H9 (cell line): ENCODE measurements around the gene ZBTB25. TPM values are rescaled to one million over a fixed set of nuclear protein-coding genes. Genes with fewer than 3 reads are reported as not detected.

Experiments
- DNase-seq: peaks from one replicate; pipeline ENCODE4 v3.0.0-alpha.2; 2017
- H2AFZ ChIP-seq: one replicate; pipeline ENCODE4 v1.6.1; 2013; ENCODE audit warnings: mild to moderate bottlenecking, low read length, control low read depth, moderate library complexity
- H2AK5ac ChIP-seq: 2 replicates; pipeline ENCODE4 v1.6.1; 2013; ENCODE audit warnings: low read length, control low read depth, mixed read lengths; ENCODE audit not compliant: insufficient read length
- H2BK120ac ChIP-seq: one replicate; pipeline ENCODE4 v1.6.1; 2013; ENCODE audit warnings: low read depth, mild to moderate bottlenecking, low read length, control low read depth, inconsistent platforms; ENCODE audit not compliant: poor library complexity, severe bottlenecking
- H2BK12ac ChIP-seq: 2 replicates; pipeline ENCODE4 v1.6.1; 2013; ENCODE audit warnings: low read length, control low read depth, mixed read lengths, low read depth; ENCODE audit not compliant: insufficient read length
- H2BK15ac ChIP-seq: 2 replicates; pipeline ENCODE4 v1.6.1; 2013; ENCODE audit warnings: low read depth, low read length, control low read depth
- H2BK20ac ChIP-seq: one replicate; pipeline ENCODE4 v1.6.1; 2013; ENCODE audit warnings: low read depth, mild to moderate bottlenecking, low read length, control low read depth, inconsistent platforms; ENCODE audit not compliant: poor library complexity, severe bottlenecking
- H2BK5ac ChIP-seq: 2 replicates; pipeline ENCODE4 v1.6.1; 2013; ENCODE audit warnings: low read length, control low read depth, mixed read lengths; ENCODE audit not compliant: insufficient read length
- H3K14ac ChIP-seq: 2 replicates; pipeline ENCODE4 v1.6.1; 2013; ENCODE audit warnings: low read length, control low read depth; ENCODE audit not compliant: insufficient read depth
- H3K18ac ChIP-seq: 2 replicates; pipeline ENCODE4 v1.6.1; 2013; ENCODE audit warnings: low read depth, mild to moderate bottlenecking, mixed read lengths, low read length, control low read depth; ENCODE audit not compliant: insufficient read length
- H3K23ac ChIP-seq: 2 replicates; pipeline ENCODE4 v1.6.1; 2013; ENCODE audit warnings: low read length, control low read depth, mixed read lengths, low read depth; ENCODE audit not compliant: insufficient read length
- H3K23me2 ChIP-seq: 2 replicates; pipeline ENCODE4 v1.6.1; 2013; ENCODE audit warnings: low read depth, mild to moderate bottlenecking, mixed read lengths, low read length, control low read depth; ENCODE audit not compliant: insufficient read length, poor library complexity, severe bottlenecking
- H3K27ac ChIP-seq: 2 replicates; pipeline ENCODE4 v1.5.1; 2013; ENCODE audit warnings: low read length, control low read depth, mixed read lengths, low read depth; ENCODE audit not compliant: insufficient read length
- H3K27me3 ChIP-seq: 2 replicates; pipeline ENCODE4 v1.6.1; 2013; ENCODE audit warnings: low read length, control low read depth, inconsistent platforms; ENCODE audit not compliant: insufficient read depth
- H3K4ac ChIP-seq: 2 replicates; pipeline ENCODE4 v1.6.1; 2013; ENCODE audit warnings: low read depth, mild to moderate bottlenecking, control low read depth, inconsistent platforms, low read length, moderate library complexity
- H3K4me1 ChIP-seq: 2 replicates; pipeline ENCODE4 v1.6.1; 2013; ENCODE audit warnings: low read length, control low read depth, inconsistent platforms; ENCODE audit not compliant: insufficient read depth
- H3K4me2 ChIP-seq: 2 replicates; pipeline ENCODE4 v1.6.1; 2013; ENCODE audit warnings: low read length, control low read depth, mixed read lengths; ENCODE audit not compliant: insufficient read length, insufficient read depth
- H3K56ac ChIP-seq: 2 replicates; pipeline ENCODE4 v1.6.1; 2013; ENCODE audit warnings: low read depth, mild to moderate bottlenecking, mixed read lengths, low read length, control low read depth; ENCODE audit not compliant: insufficient read length
- H3K79me1 ChIP-seq: 2 replicates; pipeline ENCODE4 v1.6.1; 2013; ENCODE audit warnings: low read depth, mild to moderate bottlenecking, moderate library complexity, low read length, control low read depth, inconsistent platforms; ENCODE audit not compliant: insufficient read depth, poor library complexity, severe bottlenecking
- H3K79me2 ChIP-seq: 2 replicates; pipeline ENCODE4 v1.6.1; 2013; ENCODE audit warnings: low read length, control low read depth, inconsistent platforms; ENCODE audit not compliant: insufficient read depth
- H3K9ac ChIP-seq: 2 replicates; pipeline ENCODE4 v1.6.1; 2013; ENCODE audit warnings: low read length, control low read depth, mixed read lengths; ENCODE audit not compliant: insufficient read length; ENCODE audit errors: extremely low read depth
- H3K9me3 ChIP-seq: one replicate; pipeline ENCODE4 v1.6.1; 2013; ENCODE audit warnings: low read depth, low read length, inconsistent platforms; ENCODE audit not compliant: control insufficient read depth
- H3T11ph ChIP-seq: one replicate; pipeline ENCODE4 v1.6.1; 2013; ENCODE audit warnings: mild to moderate bottlenecking, low read length, control low read depth, inconsistent platforms
- H4K20me1 ChIP-seq: one replicate; pipeline ENCODE4 v1.6.1; 2013; ENCODE audit not compliant: control insufficient read depth, insufficient read length, insufficient read depth
- H4K5ac ChIP-seq: 2 replicates; pipeline ENCODE4 v1.6.1; 2013; ENCODE audit warnings: low read depth, mild to moderate bottlenecking, mixed read lengths, low read length, control low read depth; ENCODE audit not compliant: insufficient read length
- H4K8ac ChIP-seq: replicated peaks from 2 replicates; pipeline ENCODE4 v1.6.1; 2013; ENCODE audit warnings: low read length, control low read depth, mixed read lengths, low read depth; ENCODE audit not compliant: insufficient read length
- H4K91ac ChIP-seq: 2 replicates; pipeline ENCODE4 v1.6.1; 2013; ENCODE audit warnings: low read depth, mild to moderate bottlenecking, moderate library complexity, mixed read lengths, low read length, control low read depth; ENCODE audit not compliant: insufficient read length
- H3K27ac Mint-ChIP-seq, 3 experiments: 2 replicates in 2 of 3; 3 replicates in 1 of 3; pipeline ENCODE4 v1.8.0; 2020 to 2021; ENCODE audit warnings: mixed read lengths in 3 of 3, mild to moderate bottlenecking in 1 of 3, moderate library complexity in 1 of 3
- H3K27me3 Mint-ChIP-seq: 2 replicates; pipeline ENCODE4 v1.8.0; 2021; ENCODE audit warnings: low read depth, mild to moderate bottlenecking, moderate library complexity, mixed read lengths
- H3K36me3 Mint-ChIP-seq, 3 experiments: 2 replicates in 2 of 3; 3 replicates in 1 of 3; pipeline ENCODE4 v1.8.0; 2020 to 2021; ENCODE audit warnings: low read depth in 3 of 3, mixed read lengths in 3 of 3; ENCODE audit not compliant: insufficient read depth in 1 of 3
- H3K4me1 Mint-ChIP-seq, 2 experiments: 2 replicates each; pipeline ENCODE4 v1.8.0; 2020; ENCODE audit warnings: mixed read lengths in 2 of 2
- H3K4me3 Mint-ChIP-seq, 2 experiments: 2 replicates in 1 of 2; 3 replicates in 1 of 2; pipeline ENCODE4 v1.8.0; 2020 to 2021; ENCODE audit warnings: mild to moderate bottlenecking in 2 of 2, mixed read lengths in 2 of 2, moderate library complexity in 1 of 2
- H3K9me3 Mint-ChIP-seq, 2 experiments: 2 replicates in 1 of 2; 3 replicates in 1 of 2; pipeline ENCODE4 v1.8.0; 2020; ENCODE audit warnings: mild to moderate bottlenecking in 2 of 2, mixed read lengths in 2 of 2, moderate library complexity in 1 of 2
- WGBS: extraction: QIAGEN DNeasy Blood & Tissue Kit; methylation state at CpG from one replicate; pipeline ENCODE4 v1.1.7; 2013; ENCODE audit warnings: missing lambda C conversion rate, low lambda C conversion rate, mixed read lengths; ENCODE audit not compliant: insufficient read length; ENCODE audit errors: extremely low coverage; 5-methylcytosine and 5-hydroxymethylcytosine counted together
- total RNA-seq: library from RNA; stranded (reverse); gene quantifications from 2 replicates; pipeline ENCODE4 v1.2.1, GENCODE V29; 2021
- TF ChIP-seq, protein P1 (sequence below): fragments of 200-600 bp; sonication (generic); conservative IDR thresholded peaks from 3 replicates; pipeline ENCODE4 v1.8.0; 2021; ENCODE audit warnings: antibody characterized with exemption, mild to moderate bottlenecking

The ZBTB25 gene
- total RNA-seq, 1 experiment from 2014 or later = 8.2 TPM

DNA sequence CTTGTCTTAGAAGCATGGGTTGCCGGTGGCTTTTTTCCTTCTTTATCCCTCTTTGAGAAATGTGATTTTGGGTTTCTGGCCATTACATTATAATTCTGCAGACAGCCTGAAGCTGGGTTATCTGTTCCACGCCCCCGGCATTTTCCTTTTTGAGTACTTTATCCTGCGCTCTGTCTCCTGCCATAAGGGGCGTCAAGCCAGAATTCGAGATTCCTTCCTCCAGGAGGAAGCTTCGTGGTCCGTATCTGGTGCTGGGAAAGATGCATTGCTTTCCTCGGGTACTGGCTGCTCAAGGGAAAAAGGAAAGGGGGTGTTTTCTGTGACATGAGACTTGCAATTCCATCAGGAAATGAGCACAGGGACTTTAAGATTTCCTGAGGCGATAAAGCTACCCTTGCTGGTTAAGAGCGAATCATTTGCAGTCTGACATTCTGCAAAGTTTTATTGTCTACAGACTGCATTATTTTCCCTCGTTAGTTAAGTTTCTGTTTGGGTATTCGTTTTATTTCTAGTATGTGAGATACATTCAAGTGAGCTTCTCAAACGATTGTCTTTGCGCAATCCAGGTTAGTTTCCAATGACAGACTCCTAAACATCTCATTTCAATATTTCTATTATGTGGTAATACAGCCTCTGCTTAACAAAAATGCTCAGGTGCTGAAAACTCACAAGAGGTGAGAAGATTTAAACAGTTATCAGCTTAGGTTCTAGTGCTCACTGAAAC, 37.6 kb downstream of the ZBTB25 start:
- Histone ChIP-seq H3K23ac (no peak overlapping the region), H2BK120ac (no peak overlapping the region), H2BK5ac (no peak overlapping the region), H3K79me1 (no peaks in the 10 kb centered on the region), H4K5ac (no peak overlapping the region), H3K18ac (no peak overlapping the region), H3K4me2 (peak overlapping the region; percentile 71), H2AK5ac (no peak overlapping the region), H3K14ac (no peak overlapping the region), H3T11ph (no peak overlapping the region), H3K4ac (no peak overlapping the region), H2BK15ac (no peak overlapping the region), H3K79me2 (no peaks in the 10 kb centered on the region), H3K27me3 (no peaks in the 10 kb centered on the region), H3K56ac (no peak overlapping the region), H4K91ac (no peak overlapping the region), H2BK20ac (no peak overlapping the region), H2AFZ (no peak overlapping the region), H3K9ac (peak overlapping the region; percentile 16), H4K20me1 (no peaks in the 10 kb centered on the region), H3K27ac (no peak overlapping the region), H2BK12ac (no peak overlapping the region), H3K9me3 (no peaks in the 10 kb centered on the region), H3K23me2 (peaks cover 14% of the 10 kb centered on the region), H3K4me1 (no peaks in the 10 kb centered on the region), H4K8ac (no peak overlapping the region)
- TF ChIP-seq, protein P1, sequence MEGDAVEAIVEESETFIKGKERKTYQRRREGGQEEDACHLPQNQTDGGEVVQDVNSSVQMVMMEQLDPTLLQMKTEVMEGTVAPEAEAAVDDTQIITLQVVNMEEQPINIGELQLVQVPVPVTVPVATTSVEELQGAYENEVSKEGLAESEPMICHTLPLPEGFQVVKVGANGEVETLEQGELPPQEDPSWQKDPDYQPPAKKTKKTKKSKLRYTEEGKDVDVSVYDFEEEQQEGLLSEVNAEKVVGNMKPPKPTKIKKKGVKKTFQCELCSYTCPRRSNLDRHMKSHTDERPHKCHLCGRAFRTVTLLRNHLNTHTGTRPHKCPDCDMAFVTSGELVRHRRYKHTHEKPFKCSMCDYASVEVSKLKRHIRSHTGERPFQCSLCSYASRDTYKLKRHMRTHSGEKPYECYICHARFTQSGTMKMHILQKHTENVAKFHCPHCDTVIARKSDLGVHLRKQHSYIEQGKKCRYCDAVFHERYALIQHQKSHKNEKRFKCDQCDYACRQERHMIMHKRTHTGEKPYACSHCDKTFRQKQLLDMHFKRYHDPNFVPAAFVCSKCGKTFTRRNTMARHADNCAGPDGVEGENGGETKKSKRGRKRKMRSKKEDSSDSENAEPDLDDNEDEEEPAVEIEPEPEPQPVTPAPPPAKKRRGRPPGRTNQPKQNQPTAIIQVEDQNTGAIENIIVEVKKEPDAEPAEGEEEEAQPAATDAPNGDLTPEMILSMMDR = peak; percentile 51
- H3K27ac Mint-ChIP-seq = no peak overlapping the region; a peak in 1 of 7 replicates
- H3K4me1 Mint-ChIP-seq = peaks cover 14% of the 10 kb centered on the region in 2 experiments
- DNase-seq = peak; percentile 60
- H3K9me3 Mint-ChIP-seq = no peaks in the 10 kb centered on the region
- H3K36me3 Mint-ChIP-seq = peaks cover 0 to 7% (median 2%) of the 10 kb centered on the region in 3 experiments; a peak in 4 of 7 replicates
- peak overlapping the region; percentile 78 to 79 for H3K4me3 Mint-ChIP-seq
- H3K27me3 Mint-ChIP-seq = peaks cover 1% of the 10 kb centered on the region; the same call in 1 of the 2 replicates
- WGBS = no CpG with 5 or more reads among the region's 15 CpGs
